K562 (cell line): ENCODE measurements around the gene HSPB2. TPM values are rescaled to one million over a fixed set of nuclear protein-coding genes. Genes with fewer than 3 reads are reported as not detected.

ENCODE experiments used
- ARNT ChIP-seq, 2 experiments: fragments of 450-650 bp; IDR thresholded peaks; 2 replicates each; pipeline ENCODE4 v1.6.1; 2016; ENCODE audit warnings: mild to moderate bottlenecking in 1 of 2
- CBX5 ChIP-seq: IDR thresholded peaks from 2 replicates; pipeline ENCODE4 v1.6.1; 2014; ENCODE audit warnings: low read depth, borderline replicate concordance
- MED1 ChIP-seq: sonication (generic); formaldehyde crosslinking; IDR thresholded peaks from 2 replicates; pipeline ENCODE4 v1.8.1; 2023; ENCODE audit warnings: missing genetic modification reagents, borderline replicate concordance
- NCOR1 ChIP-seq: fragments of 450-650 bp; IDR thresholded peaks from 2 replicates; pipeline ENCODE4 v1.6.1; 2016; ENCODE audit warnings: mild to moderate bottlenecking, moderate library complexity
- NR3C1 ChIP-seq: sonication (generic); formaldehyde crosslinking; IDR thresholded peaks from 2 replicates; pipeline ENCODE4 v1.8.1; 2022; ENCODE audit warnings: missing genetic modification reagents
- PHF8 ChIP-seq: fragments of 200-600 bp; sonication (generic); IDR thresholded peaks from 2 replicates; pipeline ENCODE4 v1.6.1; 2012; ENCODE audit warnings: mixed run types, mild to moderate bottlenecking, inconsistent platforms, low read length, moderate library complexity, borderline replicate concordance
- SRSF1 ChIP-seq: fragments of 200-400 bp; formaldehyde crosslinking; IDR thresholded peaks from 2 replicates; pipeline ENCODE4 v1.6.1; 2017; ENCODE audit warnings: mild to moderate bottlenecking, low read depth, low read length, moderate library complexity
- STAG1 ChIP-seq: sonication (generic); formaldehyde crosslinking; IDR thresholded peaks from 2 replicates; pipeline ENCODE4 v1.5.0; 2020; ENCODE audit warnings: missing genetic modification reagents, borderline replicate concordance
- UBTF ChIP-seq, 2 experiments: IDR thresholded peaks; 2 replicates each; pipeline ENCODE4 v1.6.1; 2012; ENCODE audit warnings: improper control_type of control experiment in 2 of 2, low read depth in 2 of 2, low read length in 2 of 2, borderline replicate concordance in 1 of 2
- ZNF512 ChIP-seq: IDR thresholded peaks from 2 replicates; pipeline ENCODE4 v1.6.1; 2016; ENCODE audit warnings: missing genetic modification characterization, missing compliant biosample characterization
- polyA plus RNA-seq, 8 experiments: library from polyadenylated mRNA; depleted of rRNA in 4 of 8; stranded (reverse) in 5 of 8; unstranded in 3 of 8; fragments of >200 nt; fragmentation: Nextera tagmentation in 2 of 8; fragmentation: Illumina TruSeq in 1 of 8; extraction: Ambion mirVana in 2 of 8; extraction: Trizol in 1 of 8; gene quantifications; 2 replicates each; pipeline versions ENCODE4 v1.2.1 to v1.2.3, GENCODE V29; 2011 to 2014; ENCODE audit warnings: inconsistent platforms in 1 of 8, missing spikeins in 1 of 8
- total RNA-seq, 7 experiments: library from RNA; depleted of rRNA in 6 of 7; stranded (reverse); fragments of >200 nt in 6 of 7; fragmentation: Illumina TruSeq in 2 of 7; extraction: Trizol in 2 of 7; gene quantifications; 2 replicates each; pipeline versions ENCODE4 v1.2.1 to v1.2.3, GENCODE V29; 2011 to 2021; ENCODE audit warnings: low replicate concordance in 1 of 7
- TF ChIP-seq, protein P1 (sequence below): fragments of 450-650 bp; conservative IDR thresholded peaks from 2 replicates; pipeline ENCODE4 v1.6.1; 2016; ENCODE audit warnings: missing genetic modification characterization, low read depth, mild to moderate bottlenecking, control low read depth, missing compliant biosample characterization
- TF ChIP-seq, protein P2 (sequence below): sonication (generic); formaldehyde crosslinking; IDR thresholded peaks from 2 replicates; pipeline ENCODE4 v1.8.0; 2022; ENCODE audit warnings: mild to moderate bottlenecking, missing genetic modification reagents
- TF ChIP-seq, protein P3 (sequence below): sonication (generic); formaldehyde crosslinking; IDR thresholded peaks from 2 replicates; pipeline ENCODE4 v1.8.0; 2023; ENCODE audit warnings: missing genetic modification reagents, mild to moderate bottlenecking, borderline replicate concordance

Gene HSPB2
- total and polyA plus RNA-seq, 9 of the 15 experiments (the other 6 are each of a cell fraction or from before 2014, with no cell fraction given), result 0.06 to 0.35 (median 0.11) TPM; not detected in 5

DNA sequence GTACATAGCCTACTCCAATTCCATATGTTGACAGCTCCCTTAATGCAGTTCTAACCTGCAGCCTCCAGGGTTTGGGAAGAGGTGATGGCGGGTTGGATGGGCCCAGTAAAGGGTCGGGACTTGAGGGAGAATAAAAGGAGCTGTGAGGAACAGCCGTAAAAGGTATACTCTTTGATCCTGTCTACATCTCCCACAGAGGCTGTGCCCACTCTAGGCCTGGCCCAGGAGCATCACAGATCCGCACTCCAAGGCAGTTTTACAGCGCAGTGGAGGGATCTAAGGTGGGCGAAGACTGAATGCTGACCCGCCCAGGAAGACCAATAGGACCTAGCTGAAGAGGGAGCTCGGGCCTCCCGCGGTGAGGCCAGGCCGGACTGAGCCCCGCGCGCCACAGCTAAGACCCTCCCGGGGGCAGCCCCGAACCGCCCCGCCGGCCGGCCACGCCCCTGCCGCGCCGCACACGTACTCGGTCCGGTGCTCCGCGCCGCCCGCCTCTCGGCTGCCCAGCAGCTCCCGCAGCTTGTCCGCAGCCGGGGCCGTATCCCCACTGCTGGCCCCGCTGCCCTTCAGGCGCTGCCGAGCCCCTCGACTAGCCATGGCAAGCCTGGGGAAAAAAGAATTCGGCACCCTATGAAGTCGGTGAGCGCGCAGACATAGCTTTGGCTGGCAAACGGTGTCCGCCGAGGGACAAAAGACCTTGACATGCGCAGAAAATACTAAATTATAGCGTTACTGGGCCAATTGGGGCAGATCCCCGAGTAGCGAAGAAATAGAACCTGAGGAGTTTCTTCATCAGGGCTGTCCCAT is 41.4 kb upstream of the HSPB2 start, which contains the start of gene ALG9 (continued):
- TF ChIP-seq MED1 (CRISPR knock-in tag), result no peak
- TF ChIP-seq SRSF1, result no peak
- no peak for TF ChIP-seq UBTF (IDR thresholded peaks at IDR 0.05; ENCODE audit: borderline replicate concordance in 1 of 2, low read depth in 2 of 2, low read length in 2 of 2)
- no peak for TF ChIP-seq NR3C1 (CRISPR knock-in tag)
- TF ChIP-seq, protein P1, sequence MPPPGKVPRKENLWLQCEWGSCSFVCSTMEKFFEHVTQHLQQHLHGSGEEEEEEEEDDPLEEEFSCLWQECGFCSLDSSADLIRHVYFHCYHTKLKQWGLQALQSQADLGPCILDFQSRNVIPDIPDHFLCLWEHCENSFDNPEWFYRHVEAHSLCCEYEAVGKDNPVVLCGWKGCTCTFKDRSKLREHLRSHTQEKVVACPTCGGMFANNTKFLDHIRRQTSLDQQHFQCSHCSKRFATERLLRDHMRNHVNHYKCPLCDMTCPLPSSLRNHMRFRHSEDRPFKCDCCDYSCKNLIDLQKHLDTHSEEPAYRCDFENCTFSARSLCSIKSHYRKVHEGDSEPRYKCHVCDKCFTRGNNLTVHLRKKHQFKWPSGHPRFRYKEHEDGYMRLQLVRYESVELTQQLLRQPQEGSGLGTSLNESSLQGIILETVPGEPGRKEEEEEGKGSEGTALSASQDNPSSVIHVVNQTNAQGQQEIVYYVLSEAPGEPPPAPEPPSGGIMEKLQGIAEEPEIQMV (tag), result no peak
- no peak for TF ChIP-seq ARNT (IDR thresholded peaks at IDR 0.05)
- TF ChIP-seq ZNF512, result no peak
- TF ChIP-seq PHF8, result peak; percentile 86; the same call in 1 of the 2 replicates
- TF ChIP-seq CBX5, result no peak
- TF ChIP-seq, protein P2, sequence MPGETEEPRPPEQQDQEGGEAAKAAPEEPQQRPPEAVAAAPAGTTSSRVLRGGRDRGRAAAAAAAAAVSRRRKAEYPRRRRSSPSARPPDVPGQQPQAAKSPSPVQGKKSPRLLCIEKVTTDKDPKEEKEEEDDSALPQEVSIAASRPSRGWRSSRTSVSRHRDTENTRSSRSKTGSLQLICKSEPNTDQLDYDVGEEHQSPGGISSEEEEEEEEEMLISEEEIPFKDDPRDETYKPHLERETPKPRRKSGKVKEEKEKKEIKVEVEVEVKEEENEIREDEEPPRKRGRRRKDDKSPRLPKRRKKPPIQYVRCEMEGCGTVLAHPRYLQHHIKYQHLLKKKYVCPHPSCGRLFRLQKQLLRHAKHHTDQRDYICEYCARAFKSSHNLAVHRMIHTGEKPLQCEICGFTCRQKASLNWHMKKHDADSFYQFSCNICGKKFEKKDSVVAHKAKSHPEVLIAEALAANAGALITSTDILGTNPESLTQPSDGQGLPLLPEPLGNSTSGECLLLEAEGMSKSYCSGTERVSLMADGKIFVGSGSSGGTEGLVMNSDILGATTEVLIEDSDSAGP, result no peak
- no peak for TF ChIP-seq NCOR1
- TF ChIP-seq, protein P3, sequence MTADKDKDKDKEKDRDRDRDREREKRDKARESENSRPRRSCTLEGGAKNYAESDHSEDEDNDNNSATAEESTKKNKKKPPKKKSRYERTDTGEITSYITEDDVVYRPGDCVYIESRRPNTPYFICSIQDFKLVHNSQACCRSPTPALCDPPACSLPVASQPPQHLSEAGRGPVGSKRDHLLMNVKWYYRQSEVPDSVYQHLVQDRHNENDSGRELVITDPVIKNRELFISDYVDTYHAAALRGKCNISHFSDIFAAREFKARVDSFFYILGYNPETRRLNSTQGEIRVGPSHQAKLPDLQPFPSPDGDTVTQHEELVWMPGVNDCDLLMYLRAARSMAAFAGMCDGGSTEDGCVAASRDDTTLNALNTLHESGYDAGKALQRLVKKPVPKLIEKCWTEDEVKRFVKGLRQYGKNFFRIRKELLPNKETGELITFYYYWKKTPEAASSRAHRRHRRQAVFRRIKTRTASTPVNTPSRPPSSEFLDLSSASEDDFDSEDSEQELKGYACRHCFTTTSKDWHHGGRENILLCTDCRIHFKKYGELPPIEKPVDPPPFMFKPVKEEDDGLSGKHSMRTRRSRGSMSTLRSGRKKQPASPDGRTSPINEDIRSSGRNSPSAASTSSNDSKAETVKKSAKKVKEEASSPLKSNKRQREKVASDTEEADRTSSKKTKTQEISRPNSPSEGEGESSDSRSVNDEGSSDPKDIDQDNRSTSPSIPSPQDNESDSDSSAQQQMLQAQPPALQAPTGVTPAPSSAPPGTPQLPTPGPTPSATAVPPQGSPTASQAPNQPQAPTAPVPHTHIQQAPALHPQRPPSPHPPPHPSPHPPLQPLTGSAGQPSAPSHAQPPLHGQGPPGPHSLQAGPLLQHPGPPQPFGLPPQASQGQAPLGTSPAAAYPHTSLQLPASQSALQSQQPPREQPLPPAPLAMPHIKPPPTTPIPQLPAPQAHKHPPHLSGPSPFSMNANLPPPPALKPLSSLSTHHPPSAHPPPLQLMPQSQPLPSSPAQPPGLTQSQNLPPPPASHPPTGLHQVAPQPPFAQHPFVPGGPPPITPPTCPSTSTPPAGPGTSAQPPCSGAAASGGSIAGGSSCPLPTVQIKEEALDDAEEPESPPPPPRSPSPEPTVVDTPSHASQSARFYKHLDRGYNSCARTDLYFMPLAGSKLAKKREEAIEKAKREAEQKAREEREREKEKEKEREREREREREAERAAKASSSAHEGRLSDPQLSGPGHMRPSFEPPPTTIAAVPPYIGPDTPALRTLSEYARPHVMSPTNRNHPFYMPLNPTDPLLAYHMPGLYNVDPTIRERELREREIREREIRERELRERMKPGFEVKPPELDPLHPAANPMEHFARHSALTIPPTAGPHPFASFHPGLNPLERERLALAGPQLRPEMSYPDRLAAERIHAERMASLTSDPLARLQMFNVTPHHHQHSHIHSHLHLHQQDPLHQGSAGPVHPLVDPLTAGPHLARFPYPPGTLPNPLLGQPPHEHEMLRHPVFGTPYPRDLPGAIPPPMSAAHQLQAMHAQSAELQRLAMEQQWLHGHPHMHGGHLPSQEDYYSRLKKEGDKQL (CRISPR knock-in tag), result no peak
- peak; percentile 19; the same call in 1 of the 2 replicates for TF ChIP-seq STAG1 (CRISPR knock-in tag)
